Spleen (tissue), 11 donors: ENCODE measurements around the gene ITFG2. TPM values are rescaled to one million over a fixed set of nuclear protein-coding genes. Genes with fewer than 3 reads are reported as not detected.

Experiments used
- DNase-seq: peaks from one replicate; pipeline ENCODE4 v3.0.0-alpha.2; 2020
- H3K27ac ChIP-seq, 8 donors: fragments of 200-600 bp; sonication (generic) in 7 of 8; 1 replicate in 4 of 8; 2 replicates in 4 of 8; pipeline versions ENCODE4 v1.5.0 to v1.8.0; 2016 to 2021; ENCODE audit warnings: inconsistent platforms in 4 of 8, mild to moderate bottlenecking in 4 of 8, moderate library complexity in 1 of 8
- H3K27me3 ChIP-seq, 7 donors: fragments of 200-600 bp; sonication (generic) in 6 of 7; replicated peaks in 1 of 7; 1 replicate in 4 of 7; 2 replicates in 3 of 7; pipeline versions ENCODE4 v1.5.0 to v1.8.0; 2016 to 2021; ENCODE audit warnings: inconsistent platforms in 3 of 7, mild to moderate bottlenecking in 1 of 7
- H3K36me3 ChIP-seq, 6 donors: fragments of 200-600 bp; sonication (generic) in 5 of 6; 1 replicate in 4 of 6; 2 replicates in 2 of 6; pipeline versions ENCODE4 v1.5.0 to v1.8.0; 2016 to 2021; ENCODE audit warnings: inconsistent platforms in 2 of 6
- H3K4me1 ChIP-seq, 6 donors: fragments of 200-600 bp; sonication (generic) in 5 of 6; 1 replicate in 3 of 6; 2 replicates in 3 of 6; pipeline versions ENCODE4 v1.5.0 to v1.8.0; 2016 to 2021; ENCODE audit warnings: inconsistent platforms in 3 of 6
- H3K4me3 ChIP-seq, 8 donors: fragments of 200-600 bp; sonication (generic) in 7 of 8; 1 replicate in 4 of 8; 2 replicates in 4 of 8; pipeline versions ENCODE4 v1.5.0 to v1.8.0; 2016 to 2021; ENCODE audit warnings: inconsistent platforms in 4 of 8, mild to moderate bottlenecking in 4 of 8, moderate library complexity in 2 of 8
- H3K9me3 ChIP-seq, 8 donors: fragments of 200-600 bp; sonication (generic) in 7 of 8; 1 replicate in 4 of 8; 2 replicates in 4 of 8; pipeline versions ENCODE4 v1.5.0 to v1.8.0; 2016 to 2021; ENCODE audit warnings: inconsistent platforms in 4 of 8
- POLR2A ChIP-seq, 3 donors: fragments of 450-650 bp; IDR thresholded peaks; one replicate each; pipeline ENCODE4 v1.5.1; 2017; ENCODE audit warnings: antibody characterized with exemption in 3 of 3, mild to moderate bottlenecking in 1 of 3
- POLR2AphosphoS5 ChIP-seq, 3 donors: sonication (generic); formaldehyde crosslinking; IDR thresholded peaks; one replicate each; pipeline ENCODE4 v1.5.1; 2017; ENCODE audit warnings: antibody characterized with exemption in 3 of 3
- WGBS, 5 donors: extraction: QIAGEN DNeasy Blood & Tissue Kit in 3 of 5; methylation state at CpG; one replicate each; pipeline versions ENCODE4 v1.1.5 to v1.1.7; 2013 to 2018; 5-methylcytosine and 5-hydroxymethylcytosine counted together
- intact Hi-C: fragments of 100-400 bp; cut with DNase I; formaldehyde crosslinking; loops from one replicate; pipeline ENCODE4 v1.15.0; 2023; ENCODE audit warnings: low total_unique reads
- polyA plus RNA-seq, 3 donors: library from polyadenylated mRNA; stranded (reverse); fragments of 200-250 nt; gene quantifications; one replicate each; pipeline ENCODE4 v1.2.1, GENCODE V29; 2013
- total RNA-seq, 7 donors: library from RNA; depleted of rRNA in 3 of 7; stranded (reverse); fragments of >200 nt in 3 of 7; fragmentation: NEBNext Ultra II Directional in 4 of 7; extraction: Animal tissue kit (Norgen Biotek cat#: 25700) in 4 of 7; gene quantifications; one replicate each; pipeline versions ENCODE4 v1.1.0 to v1.2.1, GENCODE V29; 2016 to 2021
- TF ChIP-seq, protein P1 (sequence below), 11 experiments: fragments of 200-600 bp in 7 of 11; fragments of 450-650 bp in 4 of 11; sonication (generic) in 4 of 11; IDR thresholded peaks in 8 of 11; conservative IDR thresholded peaks in 3 of 11; 1 replicate in 7 of 11; 2 replicates in 4 of 11; pipeline versions ENCODE4 v1.4.0 to v1.8.0; 2016 to 2021; ENCODE audit warnings: antibody characterized with exemption in 11 of 11, inconsistent platforms in 4 of 11, mild to moderate bottlenecking in 1 of 11
- donor health status: healthy with polysubstance abuse.
- donor health status: DM: no; HTN: no; CAD: no; lungs with moderate emphysema.
- donor health status: DM: no; HTN: no; CAD: no.
- donor health status: Bipolar disorder and iron deficiency.
- donor health status: healthy.
- donor health status: DM: no; HTN: no; CAD: no.
- donor health status: DM: yes; HTN: yes; CAD: no.

The ITFG2 gene
- total and polyA plus RNA-seq, 10 donors, result 28.9 to 79.3 (median 49.4) TPM

DNA sequence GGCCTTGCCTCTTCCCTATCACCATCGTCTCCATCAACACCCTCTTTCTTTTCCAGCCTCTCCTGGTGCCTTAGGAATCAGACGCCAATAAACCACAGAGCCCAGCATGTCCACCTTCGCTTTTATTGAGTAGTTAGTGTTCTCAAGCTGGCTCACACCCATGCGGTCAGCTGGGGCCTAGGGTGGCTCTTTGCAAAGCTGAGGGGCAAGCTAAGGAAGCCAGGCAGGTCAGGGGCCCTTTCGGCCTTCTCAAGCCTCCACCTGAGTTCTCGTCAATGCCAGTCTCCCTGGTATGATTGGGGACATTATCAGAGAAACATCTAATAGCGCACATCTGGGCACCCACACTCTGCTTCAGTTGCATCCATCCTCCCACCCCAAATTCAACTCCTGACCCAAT, 45.1 kb downstream of the ITFG2 start:
- 93 to 99% (median 97%) methylated on average over 7 of the region's 7 CpGs for WGBS, 5 donors
- Histone ChIP-seq H3K4me3 (no peak overlapping the region), H3K36me3 (peaks cover 0 to 68% (median 13%) of the 10 kb centered on the region in 6 donors), H3K27ac (no peak overlapping the region), H3K4me1 (peaks cover 0 to 5% (median 0%) of the 10 kb centered on the region in 6 donors), H3K9me3 (no peaks in the 10 kb centered on the region), H3K27me3 (no peaks in the 10 kb centered on the region)
- DNase-seq, result peak; percentile 22
- TF ChIP-seq, protein P1, sequence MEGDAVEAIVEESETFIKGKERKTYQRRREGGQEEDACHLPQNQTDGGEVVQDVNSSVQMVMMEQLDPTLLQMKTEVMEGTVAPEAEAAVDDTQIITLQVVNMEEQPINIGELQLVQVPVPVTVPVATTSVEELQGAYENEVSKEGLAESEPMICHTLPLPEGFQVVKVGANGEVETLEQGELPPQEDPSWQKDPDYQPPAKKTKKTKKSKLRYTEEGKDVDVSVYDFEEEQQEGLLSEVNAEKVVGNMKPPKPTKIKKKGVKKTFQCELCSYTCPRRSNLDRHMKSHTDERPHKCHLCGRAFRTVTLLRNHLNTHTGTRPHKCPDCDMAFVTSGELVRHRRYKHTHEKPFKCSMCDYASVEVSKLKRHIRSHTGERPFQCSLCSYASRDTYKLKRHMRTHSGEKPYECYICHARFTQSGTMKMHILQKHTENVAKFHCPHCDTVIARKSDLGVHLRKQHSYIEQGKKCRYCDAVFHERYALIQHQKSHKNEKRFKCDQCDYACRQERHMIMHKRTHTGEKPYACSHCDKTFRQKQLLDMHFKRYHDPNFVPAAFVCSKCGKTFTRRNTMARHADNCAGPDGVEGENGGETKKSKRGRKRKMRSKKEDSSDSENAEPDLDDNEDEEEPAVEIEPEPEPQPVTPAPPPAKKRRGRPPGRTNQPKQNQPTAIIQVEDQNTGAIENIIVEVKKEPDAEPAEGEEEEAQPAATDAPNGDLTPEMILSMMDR (IDR thresholded peaks at IDR 0.05 in 8 of 11, conservative IDR thresholded peaks at IDR 0.05 in 3 of 11), result no peak
- TF ChIP-seq POLR2A (IDR thresholded peaks at IDR 0.05) (no peak), POLR2AphosphoS5 (IDR thresholded peaks at IDR 0.05) (no peak)
- intact Hi-C loops, result no loop called here

DNA sequence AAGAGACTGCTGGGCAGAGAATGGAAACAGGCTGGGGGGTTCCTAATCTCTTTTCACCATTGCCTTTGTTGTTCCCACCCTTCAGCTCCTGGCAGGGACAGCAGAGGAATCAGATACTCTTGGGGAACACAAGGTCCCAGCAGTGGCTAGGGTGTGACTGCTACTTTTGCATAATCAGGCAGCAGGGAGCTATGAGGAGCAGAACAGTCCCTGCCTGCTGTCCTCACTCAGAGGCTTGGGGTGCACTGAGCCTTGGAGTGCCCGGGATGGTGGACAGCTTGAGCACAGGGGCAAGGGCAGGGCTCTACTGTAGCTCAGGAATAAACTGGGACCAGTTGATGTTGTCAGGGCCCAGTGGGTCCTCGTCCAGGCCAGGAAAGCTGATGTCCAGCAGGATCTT, 45.9 kb downstream of the ITFG2 start:
- WGBS, 5 donors, result 70 to 92% (median 86%) methylated on average over 2 of the region's 2 CpGs
- intact Hi-C loops, result no loop called here
- TF ChIP-seq, protein P1 (IDR thresholded peaks at IDR 0.05 in 8 of 11, conservative IDR thresholded peaks at IDR 0.05 in 3 of 11), result no peak
- TF ChIP-seq POLR2AphosphoS5 (IDR thresholded peaks at IDR 0.05) (no peak), POLR2A (IDR thresholded peaks at IDR 0.05) (no peak)
- peaks cover 0 to 5% (median 0%) of the 10 kb centered on the region in 6 donors for H3K4me1 ChIP-seq
- peaks cover 0 to 75% (median 13%) of the 10 kb centered on the region in 6 donors for H3K36me3 ChIP-seq
- H3K4me3 ChIP-seq, result no peak overlapping the region
- H3K27me3 ChIP-seq, result no peaks in the 10 kb centered on the region
- peak overlapping the region in 6 of 8 donors; percentile 36 to 67 (median 58) for H3K27ac ChIP-seq
- H3K9me3 ChIP-seq, result no peaks in the 10 kb centered on the region
- DNase-seq, result no peak

DNA sequence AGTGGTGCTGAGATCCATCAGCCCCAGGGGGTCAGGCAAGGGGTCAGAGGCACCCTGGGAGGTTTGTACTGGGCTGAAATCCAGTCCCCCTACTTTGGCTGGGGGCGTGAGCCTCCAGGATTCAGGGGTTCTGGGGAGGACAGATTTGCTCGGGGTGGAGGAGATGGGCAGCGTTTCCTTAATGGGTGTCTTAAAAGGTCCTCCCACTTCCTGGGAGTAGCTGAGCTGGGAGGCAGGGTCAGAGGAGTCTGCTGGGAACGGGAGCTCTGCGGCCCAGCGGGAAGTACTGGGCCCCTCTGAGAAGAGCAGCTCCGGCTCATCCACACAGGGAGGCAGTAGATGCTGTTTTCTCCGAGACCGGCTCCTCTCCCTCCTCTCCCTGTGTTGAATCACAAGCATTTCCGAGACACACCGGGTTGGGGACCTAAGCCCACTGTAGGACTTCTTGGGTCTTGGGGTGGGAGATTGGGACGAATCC, 46.5 kb downstream of the ITFG2 start:
- H3K4me1 ChIP-seq, result no peaks in the 10 kb centered on the region
- no peak overlapping the region for H3K4me3 ChIP-seq
- TF ChIP-seq POLR2AphosphoS5 (IDR thresholded peaks at IDR 0.05), result peak in 1 of 3 donors; percentile 34
- no peak for TF ChIP-seq POLR2A (IDR thresholded peaks at IDR 0.05)
- intact Hi-C loops, result no loop called here
- WGBS, 5 donors, result 77 to 90% (median 79%) methylated on average over 11 to 12 of the region's 12 CpGs
- peak overlapping the region in 7 of 8 donors; percentile 31 to 67 (median 57) for H3K27ac ChIP-seq
- H3K36me3 ChIP-seq, result peaks cover 0 to 82% (median 13%) of the 10 kb centered on the region in 6 donors
- no peaks in the 10 kb centered on the region for H3K27me3 ChIP-seq
- no peaks in the 10 kb centered on the region for H3K9me3 ChIP-seq
- DNase-seq, result peak; percentile 68

DNA sequence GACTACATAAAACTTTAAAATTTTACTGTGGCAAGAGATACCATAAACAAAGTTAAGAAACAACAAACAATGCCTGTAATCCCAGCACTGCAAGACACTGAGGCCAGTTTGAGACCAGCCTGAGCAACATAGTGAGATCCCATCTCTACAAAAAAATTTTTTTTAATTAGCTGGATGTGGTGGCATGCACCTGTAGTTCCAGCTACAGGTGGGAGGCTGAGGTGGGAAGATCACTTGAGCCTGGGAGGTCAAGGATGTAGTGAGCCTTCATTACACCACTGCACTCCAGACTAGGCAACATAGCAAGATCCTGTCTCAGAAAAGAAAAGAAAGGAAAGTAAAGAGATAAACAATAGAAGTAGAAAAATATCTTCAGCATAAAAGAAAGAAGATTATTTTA, 47.7 kb downstream of the ITFG2 start:
- intact Hi-C loops, result no loop called here
- TF ChIP-seq POLR2AphosphoS5 (IDR thresholded peaks at IDR 0.05) (no peak), POLR2A (IDR thresholded peaks at IDR 0.05) (no peak)
- TF ChIP-seq, protein P1 (IDR thresholded peaks at IDR 0.05 in 8 of 11, conservative IDR thresholded peaks at IDR 0.05 in 3 of 11), result no peak
- Histone ChIP-seq H3K4me1 (no peaks in the 10 kb centered on the region), H3K9me3 (no peaks in the 10 kb centered on the region), H3K27me3 (no peaks in the 10 kb centered on the region), H3K27ac (peak overlapping the region in 1 of 8 donors; percentile 67), H3K4me3 (no peak overlapping the region), H3K36me3 (peaks cover 0 to 91% (median 13%) of the 10 kb centered on the region in 6 donors)
- DNase-seq, result no peak
